ENCODE results near the gene SLC26A4. TPM values are rescaled to one million over a fixed set of nuclear protein-coding genes. Genes with fewer than 3 reads are reported as not detected.
"Not testable (repeated sequence)": the region's sequence is repeated elsewhere in the genome, so short reads cannot be mapped to it uniquely, and the experiment has no call there.

The SLC26A4 gene
- total RNA-seq, 1 experiment from 2014 or later, result 0.19 TPM

GRCh38 chr7:107628461-107629064 lies 32.1 kb upstream of the SLC26A4 start:
- Histone ChIP-seq H3K9ac (ENCODE audit: low read length) (no peak overlapping the region), H3K79me2 (ENCODE audit: low read length) (no peaks in the 10 kb centered on the region), H3K4me2 (ENCODE audit: low read depth, low read length, poor library complexity, severe bottlenecking) (no peak overlapping the region), H3K9me2 (replicated peaks; ENCODE audit: insufficient read depth, low read length) (no peaks in the 10 kb centered on the region), H2AFZ (ENCODE audit: low read length) (no peak overlapping the region), H3K36me3 (ENCODE audit: insufficient read depth, low read length) (no peaks in the 10 kb centered on the region), H3K9me3 (ENCODE audit: low read length) (no peaks in the 10 kb centered on the region), H4K20me1 (ENCODE audit: insufficient read depth, low read depth, low read length) (no peaks in the 10 kb centered on the region), H3K27me3 (ENCODE audit: low read length) (no peaks in the 10 kb centered on the region), H3K4me3 (ENCODE audit: low read length) (no peak overlapping the region), H3K4me1 (ENCODE audit: low read length) (no peaks in the 10 kb centered on the region), H3K27ac (ENCODE audit: low read length) (no peak overlapping the region)
- DNase-seq, result no peak

- Histone ChIP-seq H3K4me1 (ENCODE audit: low read length) (no peaks in the 10 kb centered on the region), H3K9me2 (replicated peaks; ENCODE audit: insufficient read depth, low read length) (no peaks in the 10 kb centered on the region), H3K4me2 (ENCODE audit: low read depth, low read length, poor library complexity, severe bottlenecking) (no peak overlapping the region), H2AFZ (ENCODE audit: low read length) (no peak overlapping the region), H3K9ac (ENCODE audit: low read length) (no peak overlapping the region), H3K79me2 (ENCODE audit: low read length) (no peaks in the 10 kb centered on the region), H3K4me3 (ENCODE audit: low read length) (no peak overlapping the region), H4K20me1 (ENCODE audit: insufficient read depth, low read depth, low read length) (no peaks in the 10 kb centered on the region), H3K27me3 (ENCODE audit: low read length) (no peaks in the 10 kb centered on the region), H3K9me3 (ENCODE audit: low read length) (no peaks in the 10 kb centered on the region), H3K36me3 (ENCODE audit: insufficient read depth, low read length) (no peaks in the 10 kb centered on the region), H3K27ac (ENCODE audit: low read length) (no peak overlapping the region)
- no peak for DNase-seq
These were observed 30.3 kb upstream of the SLC26A4 start for GRCh38 chr7:107630342-107630741.

- Histone ChIP-seq H3K27me3 (ENCODE audit: low read length) (no peaks in the 10 kb centered on the region), H3K79me2 (ENCODE audit: low read length) (no peaks in the 10 kb centered on the region), H3K27ac (ENCODE audit: low read length) (no peak overlapping the region), H2AFZ (ENCODE audit: low read length) (no peak overlapping the region), H3K9me2 (replicated peaks; ENCODE audit: insufficient read depth, low read length) (no peaks in the 10 kb centered on the region), H3K36me3 (ENCODE audit: insufficient read depth, low read length) (no peaks in the 10 kb centered on the region), H3K9ac (ENCODE audit: low read length) (no peak overlapping the region), H4K20me1 (ENCODE audit: insufficient read depth, low read depth, low read length) (no peaks in the 10 kb centered on the region), H3K4me3 (ENCODE audit: low read length) (no peak overlapping the region), H3K4me2 (ENCODE audit: low read depth, low read length, poor library complexity, severe bottlenecking) (no peak overlapping the region), H3K9me3 (ENCODE audit: low read length) (no peaks in the 10 kb centered on the region), H3K4me1 (ENCODE audit: low read length) (no peaks in the 10 kb centered on the region)
- no peak for DNase-seq
These were observed 28.8 kb upstream of the SLC26A4 start for GRCh38 chr7:107631588-107632491.

- H2AFZ ChIP-seq (ENCODE audit: low read length), result no peak overlapping the region
- no peaks in the 10 kb centered on the region for H3K36me3 ChIP-seq (ENCODE audit: insufficient read depth, low read length)
- H3K9me3 ChIP-seq (ENCODE audit: low read length), result no peaks in the 10 kb centered on the region
- H3K4me3 ChIP-seq (ENCODE audit: low read length), result no peak overlapping the region
- no peak overlapping the region for H3K9ac ChIP-seq (ENCODE audit: low read length)
- no peaks in the 10 kb centered on the region for H3K9me2 ChIP-seq (replicated peaks; ENCODE audit: insufficient read depth, low read length)
- no peaks in the 10 kb centered on the region for H3K27me3 ChIP-seq (ENCODE audit: low read length)
- no peaks in the 10 kb centered on the region for H3K4me1 ChIP-seq (ENCODE audit: low read length)
- DNase-seq, result no peak
- no peaks in the 10 kb centered on the region for H4K20me1 ChIP-seq (ENCODE audit: insufficient read depth, low read depth, low read length)
- no peaks in the 10 kb centered on the region for H3K79me2 ChIP-seq (ENCODE audit: low read length)
- H3K27ac ChIP-seq (ENCODE audit: low read length), result no peak overlapping the region
- H3K4me2 ChIP-seq (ENCODE audit: low read depth, low read length, poor library complexity, severe bottlenecking), result no peak overlapping the region
These were observed 28.1 kb upstream of the SLC26A4 start for GRCh38 chr7:107632492-107632865.

- Histone ChIP-seq H3K36me3 (ENCODE audit: insufficient read depth, low read length) (no peaks in the 10 kb centered on the region), H4K20me1 (ENCODE audit: insufficient read depth, low read depth, low read length) (no peaks in the 10 kb centered on the region), H3K4me1 (ENCODE audit: low read length) (peaks cover 18% of the 10 kb centered on the region), H2AFZ (ENCODE audit: low read length) (peak overlapping the region; percentile 32; the same call in 1 of the 2 replicates), H3K9ac (ENCODE audit: low read length) (no peak overlapping the region; the same call in 1 of the 2 replicates), H3K27me3 (ENCODE audit: low read length) (no peaks in the 10 kb centered on the region), H3K79me2 (ENCODE audit: low read length) (no peaks in the 10 kb centered on the region), H3K27ac (ENCODE audit: low read length) (peak overlapping the region; percentile 58), H3K4me2 (ENCODE audit: low read depth, low read length, poor library complexity, severe bottlenecking) (peak overlapping the region; percentile 54), H3K9me3 (ENCODE audit: low read length) (no peaks in the 10 kb centered on the region), H3K4me3 (ENCODE audit: low read length) (peak overlapping the region; percentile 23; the same call in 1 of the 2 replicates), H3K9me2 (replicated peaks; ENCODE audit: insufficient read depth, low read length) (no peaks in the 10 kb centered on the region)
- peak; percentile 91 for DNase-seq
These were observed 22.0 kb upstream of the SLC26A4 start for GRCh38 chr7:107638594-107638993.

GRCh38 chr7:107639070-107639469 lies 21.6 kb upstream of the SLC26A4 start:
- not testable (repeated sequence) for H3K27me3 ChIP-seq (ENCODE audit: low read length); H2AFZ ChIP-seq (ENCODE audit: low read length); H3K9ac ChIP-seq (ENCODE audit: low read length); H4K20me1 ChIP-seq (ENCODE audit: insufficient read depth, low read depth, low read length); DNase-seq; H3K36me3 ChIP-seq (ENCODE audit: insufficient read depth, low read length); H3K9me3 ChIP-seq (ENCODE audit: low read length); H3K79me2 ChIP-seq (ENCODE audit: low read length); H3K9me2 ChIP-seq (replicated peaks; ENCODE audit: insufficient read depth, low read length)
- peaks cover 18% of the 10 kb centered on the region for H3K4me1 ChIP-seq (ENCODE audit: low read length)
- peak overlapping the region; percentile 54 for H3K4me2 ChIP-seq (ENCODE audit: low read depth, low read length, poor library complexity, severe bottlenecking)
- 0 out of 2 replicates have a peak overlapping the region, but pooled peaks have one; percentile 23 for H3K4me3 ChIP-seq (ENCODE audit: low read length)
- H3K27ac ChIP-seq (ENCODE audit: low read length), result peak overlapping the region; percentile 58; the same call in 1 of the 2 replicates

GRCh38 chr7:107641676-107642075 lies 19.0 kb upstream of the SLC26A4 start:
- Histone ChIP-seq H3K4me2 (ENCODE audit: low read depth, low read length, poor library complexity, severe bottlenecking) (no peak overlapping the region), H2AFZ (ENCODE audit: low read length) (no peak overlapping the region), H4K20me1 (ENCODE audit: insufficient read depth, low read depth, low read length) (no peaks in the 10 kb centered on the region), H3K79me2 (ENCODE audit: low read length) (no peaks in the 10 kb centered on the region), H3K27me3 (ENCODE audit: low read length) (no peaks in the 10 kb centered on the region), H3K9me2 (replicated peaks; ENCODE audit: insufficient read depth, low read length) (no peaks in the 10 kb centered on the region), H3K9ac (ENCODE audit: low read length) (no peak overlapping the region), H3K27ac (ENCODE audit: low read length) (no peak overlapping the region), H3K36me3 (ENCODE audit: insufficient read depth, low read length) (no peaks in the 10 kb centered on the region), H3K4me1 (ENCODE audit: low read length) (peaks cover 18% of the 10 kb centered on the region), H3K4me3 (ENCODE audit: low read length) (no peak overlapping the region), H3K9me3 (ENCODE audit: low read length) (no peaks in the 10 kb centered on the region)
- DNase-seq, result no peak

GRCh38 chr7:107642501-107642900 lies 18.1 kb upstream of the SLC26A4 start:
- no peak overlapping the region for H3K4me3 ChIP-seq (ENCODE audit: low read length)
- no peak for DNase-seq
- H3K9me3 ChIP-seq (ENCODE audit: low read length), result no peaks in the 10 kb centered on the region
- H3K9me2 ChIP-seq (replicated peaks; ENCODE audit: insufficient read depth, low read length), result no peaks in the 10 kb centered on the region
- H4K20me1 ChIP-seq (ENCODE audit: insufficient read depth, low read depth, low read length), result no peaks in the 10 kb centered on the region
- no peaks in the 10 kb centered on the region for H3K79me2 ChIP-seq (ENCODE audit: low read length)
- H3K4me1 ChIP-seq (ENCODE audit: low read length), result peaks cover 18% of the 10 kb centered on the region
- H3K27ac ChIP-seq (ENCODE audit: low read length), result no peak overlapping the region
- H3K27me3 ChIP-seq (ENCODE audit: low read length), result no peaks in the 10 kb centered on the region
- no peak overlapping the region for H3K4me2 ChIP-seq (ENCODE audit: low read depth, low read length, poor library complexity, severe bottlenecking)
- no peak overlapping the region for H3K9ac ChIP-seq (ENCODE audit: low read length)
- H3K36me3 ChIP-seq (ENCODE audit: insufficient read depth, low read length), result no peaks in the 10 kb centered on the region
- no peak overlapping the region for H2AFZ ChIP-seq (ENCODE audit: low read length)
